ENCODE data around the gene EYA4.

DNA sequence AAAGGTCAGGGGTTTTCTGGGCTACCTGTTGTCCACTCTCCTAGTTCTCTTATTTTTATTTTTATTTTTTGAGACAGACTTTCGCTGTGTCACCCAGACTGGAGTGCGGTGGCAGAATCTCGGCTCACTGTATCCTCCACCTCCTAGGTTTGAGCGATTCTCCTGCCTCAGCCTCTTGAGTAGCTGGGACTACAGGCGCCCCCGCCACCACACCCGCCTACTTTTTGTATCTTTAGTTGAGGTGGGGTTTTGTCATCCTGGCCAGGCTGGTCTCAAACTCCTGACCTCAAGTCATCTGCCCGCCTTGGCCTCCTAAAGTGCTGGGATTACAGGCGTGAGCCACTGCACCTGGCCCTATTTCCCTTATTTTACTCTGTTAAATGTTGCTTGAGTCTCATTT lies 149.0 kb downstream of the EYA4 start:
- TF ChIP-seq, protein P1, sequence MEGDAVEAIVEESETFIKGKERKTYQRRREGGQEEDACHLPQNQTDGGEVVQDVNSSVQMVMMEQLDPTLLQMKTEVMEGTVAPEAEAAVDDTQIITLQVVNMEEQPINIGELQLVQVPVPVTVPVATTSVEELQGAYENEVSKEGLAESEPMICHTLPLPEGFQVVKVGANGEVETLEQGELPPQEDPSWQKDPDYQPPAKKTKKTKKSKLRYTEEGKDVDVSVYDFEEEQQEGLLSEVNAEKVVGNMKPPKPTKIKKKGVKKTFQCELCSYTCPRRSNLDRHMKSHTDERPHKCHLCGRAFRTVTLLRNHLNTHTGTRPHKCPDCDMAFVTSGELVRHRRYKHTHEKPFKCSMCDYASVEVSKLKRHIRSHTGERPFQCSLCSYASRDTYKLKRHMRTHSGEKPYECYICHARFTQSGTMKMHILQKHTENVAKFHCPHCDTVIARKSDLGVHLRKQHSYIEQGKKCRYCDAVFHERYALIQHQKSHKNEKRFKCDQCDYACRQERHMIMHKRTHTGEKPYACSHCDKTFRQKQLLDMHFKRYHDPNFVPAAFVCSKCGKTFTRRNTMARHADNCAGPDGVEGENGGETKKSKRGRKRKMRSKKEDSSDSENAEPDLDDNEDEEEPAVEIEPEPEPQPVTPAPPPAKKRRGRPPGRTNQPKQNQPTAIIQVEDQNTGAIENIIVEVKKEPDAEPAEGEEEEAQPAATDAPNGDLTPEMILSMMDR (IDR thresholded peaks at IDR 0.05 in 8 of 11, conservative IDR thresholded peaks at IDR 0.05 in 3 of 11): no peak
- TF ChIP-seq POLR2A (IDR thresholded peaks at IDR 0.05) (no peak), POLR2AphosphoS5 (IDR thresholded peaks at IDR 0.05) (no peak)
